SJCRH30 (cell line): ENCODE measurements around the gene VPS4B. TPM values are rescaled to one million over a fixed set of nuclear protein-coding genes. Genes with fewer than 3 reads are reported as not detected.
"Not testable (repeated sequence)": the region's sequence is repeated elsewhere in the genome, so short reads cannot be mapped to it uniquely, and the experiment has no call there.

Experiments used
- DNase-seq, 2 experiments: peaks; one replicate each; pipeline ENCODE4 v3.0.0-alpha.2; 2015 to 2020
- H3K27ac ChIP-seq: fragments of 250-450 bp; sonication (Bioruptor Pico); 2 replicates; pipeline ENCODE4 v1.5.1; 2020; ENCODE audit warnings: mild to moderate bottlenecking, moderate library complexity
- H3K27me3 ChIP-seq: fragments of 250-450 bp; sonication (Bioruptor Pico); 2 replicates; pipeline ENCODE4 v1.5.1; 2020; ENCODE audit warnings: mild to moderate bottlenecking, moderate library complexity
- H3K36me3 ChIP-seq: fragments of 250-450 bp; sonication (Bioruptor Pico); 2 replicates; pipeline ENCODE4 v1.5.1; 2020; ENCODE audit warnings: mild to moderate bottlenecking, moderate library complexity
- H3K4me1 ChIP-seq: fragments of 250-450 bp; sonication (Bioruptor Pico); 2 replicates; pipeline ENCODE4 v1.5.1; 2020; ENCODE audit warnings: mild to moderate bottlenecking, moderate library complexity
- H3K4me3 ChIP-seq: fragments of 250-450 bp; sonication (Bioruptor Pico); 2 replicates; pipeline ENCODE4 v1.5.1; 2020; ENCODE audit warnings: mild to moderate bottlenecking, moderate library complexity
- H3K9me3 ChIP-seq: fragments of 250-450 bp; sonication (Bioruptor Pico); replicated peaks from 2 replicates; pipeline ENCODE4 v1.5.1; 2020; ENCODE audit warnings: mild to moderate bottlenecking, moderate library complexity
- total RNA-seq: library from RNA; depleted of rRNA; stranded (reverse); fragments of >200 nt; shearing (Covaris generic); gene quantifications from 2 replicates; pipeline ENCODE4 v1.2.3, GENCODE V29; 2014

Gene VPS4B
- total RNA-seq, 1 experiment from 2014 or later: 21.9 TPM

GRCh38 chr18:63367053-63367953, 55.0 kb downstream of the VPS4B start, which contains the start of gene KDSR:
Gene KDSR, minus strand, starts transcription at chr18:63367206. Its CDS starts 88 bp downstream, at chr18:63367118.
- H3K4me3 ChIP-seq: peak within 1 kb of the TSS; percentile 93
- peak; percentile 93 to 94 for DNase-seq
- no peaks in the 10 kb centered on the region for H3K9me3 ChIP-seq
- no peaks in the 10 kb centered on the region for H3K4me1 ChIP-seq
- H3K27me3 ChIP-seq: no peaks in the 10 kb centered on the region
- peak within 1 kb of the TSS; percentile 87 for H3K27ac ChIP-seq
- H3K36me3 ChIP-seq: no peaks in the 10 kb centered on the region

DNA sequence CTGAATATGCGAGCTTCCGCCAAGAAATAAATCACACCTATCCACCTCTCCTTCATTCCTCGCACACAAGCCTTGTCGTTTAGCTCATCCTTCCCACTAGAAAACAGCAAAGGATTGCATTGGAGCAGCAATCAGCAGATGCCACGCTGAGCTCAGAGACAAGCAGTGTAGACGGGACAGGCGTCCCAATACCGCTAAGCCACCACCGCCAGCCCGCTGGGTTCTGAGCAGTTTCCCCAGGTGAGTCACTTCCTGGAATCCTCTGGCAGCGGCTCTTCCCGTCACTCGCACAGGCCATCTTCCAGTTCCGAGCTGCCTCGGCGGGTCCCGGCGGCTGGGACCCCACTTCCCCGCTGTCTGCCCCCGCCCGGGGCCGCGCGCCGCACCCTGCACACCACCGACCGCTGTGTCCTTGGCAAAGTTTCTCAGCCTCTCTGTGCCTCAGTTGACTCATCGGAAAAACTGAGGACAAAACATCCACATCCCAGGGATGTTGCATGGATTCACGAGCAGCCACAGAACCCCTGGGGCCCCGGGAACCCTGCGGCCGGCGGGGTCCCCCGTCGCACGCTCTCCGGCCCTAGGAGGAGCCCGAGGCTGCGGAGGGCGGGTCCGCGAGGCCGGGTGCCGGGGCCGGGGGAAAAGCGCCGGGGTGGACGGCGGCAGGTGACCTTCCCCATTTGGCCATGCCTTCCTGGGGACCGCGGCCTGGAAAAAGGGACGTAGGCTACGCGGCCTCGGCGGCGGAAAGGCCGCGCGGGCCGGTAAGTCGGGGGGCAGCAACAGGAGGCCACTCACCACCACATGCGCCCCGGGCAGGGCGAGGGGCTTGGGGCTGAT, 55.8 kb downstream of the VPS4B start:
- Histone ChIP-seq H3K27ac (peak overlapping the region; percentile 87), H3K4me1 (no peaks in the 10 kb centered on the region), H3K36me3 (no peaks in the 10 kb centered on the region), H3K27me3 (no peaks in the 10 kb centered on the region), H3K9me3 (no peaks in the 10 kb centered on the region), H3K4me3 (peak overlapping the region; percentile 93)
- DNase-seq: peak; percentile 18 to 28

- no peak for DNase-seq
- Histone ChIP-seq H3K36me3 (no peaks in the 10 kb centered on the region), H3K4me1 (no peaks in the 10 kb centered on the region), H3K4me3 (peak overlapping the region; percentile 93), H3K27me3 (no peaks in the 10 kb centered on the region), H3K27ac (no peak overlapping the region), H3K9me3 (no peaks in the 10 kb centered on the region)
These were observed 56.4 kb downstream of the VPS4B start for GRCh38 chr18:63365876-63366212.

DNA sequence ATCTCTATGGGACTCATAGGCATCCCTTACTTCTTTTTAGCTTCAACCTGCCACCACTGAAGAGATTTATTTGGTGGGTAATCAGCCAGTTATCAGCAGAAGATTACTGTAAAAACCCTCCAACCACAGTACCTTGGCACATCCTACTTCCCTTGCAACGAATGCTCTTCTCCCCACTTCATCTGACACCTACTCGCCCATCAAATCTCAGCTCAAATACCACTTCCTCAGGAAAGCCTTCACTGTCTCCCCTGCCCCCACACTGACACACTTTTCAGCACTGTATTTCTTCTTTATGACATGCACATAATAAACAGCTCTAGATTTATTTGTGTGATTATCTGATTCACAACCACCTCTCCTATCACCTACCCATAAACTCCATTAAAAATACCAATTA, 58.3 kb downstream of the VPS4B start:
- no peaks in the 10 kb centered on the region for H3K27me3 ChIP-seq
- H3K36me3 ChIP-seq: peaks cover 3% of the 10 kb centered on the region; the same call in 1 of the 2 replicates
- no peaks in the 10 kb centered on the region for H3K9me3 ChIP-seq
- no peak overlapping the region for H3K4me3 ChIP-seq
- no peaks in the 10 kb centered on the region for H3K4me1 ChIP-seq
- no peak for DNase-seq
- H3K27ac ChIP-seq: no peak overlapping the region

- H3K9me3 ChIP-seq, H3K36me3 ChIP-seq, H3K4me3 ChIP-seq, DNase-seq, H3K27me3 ChIP-seq, H3K27ac ChIP-seq, H3K4me1 ChIP-seq: not testable (repeated sequence)
These were observed 58.9 kb downstream of the VPS4B start for GRCh38 chr18:63363420-63363819.

DNA sequence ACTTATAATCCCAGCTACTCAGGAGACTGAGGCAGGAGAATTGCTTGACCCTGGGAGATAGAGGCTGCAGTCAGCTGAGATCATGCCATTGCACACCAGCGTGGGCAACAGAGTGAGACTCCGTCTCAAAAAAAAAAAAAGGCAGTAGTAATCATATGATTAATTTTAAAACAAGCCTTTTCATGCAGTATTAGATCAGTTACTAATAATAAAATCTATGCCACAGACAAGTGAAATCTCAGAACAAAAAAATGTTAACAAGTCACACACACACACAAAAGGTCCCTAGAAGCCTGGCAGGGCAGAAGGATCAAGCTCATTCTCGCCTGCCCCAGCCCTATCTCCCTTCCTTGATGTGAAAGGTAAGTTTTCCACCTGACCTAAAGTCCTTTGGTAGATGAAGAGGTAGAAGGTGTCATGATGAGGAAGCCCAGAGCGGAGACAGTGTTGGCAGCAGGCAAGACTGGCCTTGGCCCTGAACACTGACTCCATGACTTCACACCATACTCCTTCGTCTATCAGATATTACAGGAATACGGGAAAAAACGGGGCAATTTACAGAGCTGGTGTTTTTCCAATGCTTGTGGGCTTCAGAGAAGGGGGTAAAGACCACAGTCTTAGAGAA, 65.9 kb downstream of the VPS4B start:
- H3K27ac ChIP-seq: no peak overlapping the region
- H3K36me3 ChIP-seq: peaks cover 12% of the 10 kb centered on the region
- H3K4me3 ChIP-seq: no peak overlapping the region
- H3K9me3 ChIP-seq: no peaks in the 10 kb centered on the region
- no peaks in the 10 kb centered on the region for H3K27me3 ChIP-seq
- H3K4me1 ChIP-seq: no peaks in the 10 kb centered on the region
- no peak for DNase-seq

DNA sequence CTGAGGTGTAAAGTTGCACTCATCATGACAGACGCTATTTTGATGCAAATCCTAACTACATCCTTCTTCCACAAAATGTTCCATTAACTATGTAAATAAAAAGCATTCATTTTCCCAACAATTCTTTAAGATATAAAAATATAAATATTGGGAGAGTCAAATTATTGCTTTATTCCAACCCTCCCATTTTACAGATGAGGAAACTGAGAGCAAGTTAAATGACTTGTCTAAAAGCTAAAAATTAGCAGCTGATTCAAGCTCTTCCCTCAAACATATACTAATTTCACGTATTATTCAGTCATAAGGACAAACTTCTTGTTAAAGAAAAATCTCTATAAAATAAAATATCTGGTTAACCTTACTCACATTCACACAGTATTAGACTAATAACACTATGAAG, 72.0 kb downstream of the VPS4B start:
- no peaks in the 10 kb centered on the region for H3K27me3 ChIP-seq
- H3K4me3 ChIP-seq: no peak overlapping the region
- peaks cover 17% of the 10 kb centered on the region; the same call in 1 of the 2 replicates for H3K36me3 ChIP-seq
- no peaks in the 10 kb centered on the region for H3K4me1 ChIP-seq
- no peak overlapping the region for H3K27ac ChIP-seq
- H3K9me3 ChIP-seq: no peaks in the 10 kb centered on the region
- no peak for DNase-seq

- H3K27ac ChIP-seq: no peak overlapping the region
- no peak overlapping the region for H3K4me3 ChIP-seq
- H3K36me3 ChIP-seq: peaks cover 11% of the 10 kb centered on the region; the same call in 1 of the 2 replicates
- H3K4me1 ChIP-seq: no peaks in the 10 kb centered on the region
- no peaks in the 10 kb centered on the region for H3K27me3 ChIP-seq
- DNase-seq: no peak
- no peaks in the 10 kb centered on the region for H3K9me3 ChIP-seq
These were observed 73.7 kb downstream of the VPS4B start for GRCh38 chr18:63348508-63349136.

DNA sequence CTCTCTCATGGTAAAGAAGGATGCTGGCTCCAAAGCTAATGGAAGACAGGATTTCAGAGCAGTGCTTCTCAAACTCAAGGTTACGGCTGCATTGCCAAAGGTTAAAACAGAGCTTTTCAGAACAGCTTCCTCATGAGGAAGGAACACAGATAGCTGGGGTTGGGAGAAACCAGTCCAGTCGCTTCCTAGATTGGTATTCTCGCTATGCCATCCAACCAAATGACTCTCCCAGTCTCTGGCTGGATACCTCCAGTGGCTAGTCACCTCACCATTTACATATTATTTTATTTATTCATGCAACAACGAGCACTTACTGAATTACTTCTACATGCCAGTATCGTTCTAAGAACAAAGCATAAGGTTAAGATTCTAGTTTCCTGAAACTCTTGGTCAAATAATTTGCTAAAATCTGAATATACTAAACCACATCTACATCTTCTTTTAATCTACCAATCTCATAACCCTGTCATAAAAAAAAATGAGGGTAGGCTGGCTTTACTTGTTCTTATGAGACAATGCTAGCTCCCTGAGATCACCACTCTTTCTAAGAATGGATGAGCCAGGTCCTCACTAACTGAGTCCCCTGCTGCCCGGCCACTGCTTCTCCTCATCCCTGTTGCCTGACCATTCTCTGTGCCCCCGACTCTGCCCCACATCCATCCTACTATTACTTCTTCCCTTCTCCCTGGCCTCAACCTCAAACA, 75.6 kb downstream of the VPS4B start:
- H3K9me3 ChIP-seq: no peaks in the 10 kb centered on the region
- H3K4me1 ChIP-seq: no peaks in the 10 kb centered on the region
- no peak for DNase-seq
- no peaks in the 10 kb centered on the region for H3K27me3 ChIP-seq
- H3K4me3 ChIP-seq: no peak overlapping the region
- no peak overlapping the region for H3K27ac ChIP-seq
- H3K36me3 ChIP-seq: peaks cover 11% of the 10 kb centered on the region

- Histone ChIP-seq H3K4me3 (no peak overlapping the region), H3K36me3 (peaks cover 8% of the 10 kb centered on the region), H3K9me3 (no peaks in the 10 kb centered on the region), H3K4me1 (no peaks in the 10 kb centered on the region), H3K27ac (no peak overlapping the region), H3K27me3 (no peaks in the 10 kb centered on the region)
- no peak for DNase-seq
These were observed 76.2 kb downstream of the VPS4B start for GRCh38 chr18:63346031-63346430.

DNA sequence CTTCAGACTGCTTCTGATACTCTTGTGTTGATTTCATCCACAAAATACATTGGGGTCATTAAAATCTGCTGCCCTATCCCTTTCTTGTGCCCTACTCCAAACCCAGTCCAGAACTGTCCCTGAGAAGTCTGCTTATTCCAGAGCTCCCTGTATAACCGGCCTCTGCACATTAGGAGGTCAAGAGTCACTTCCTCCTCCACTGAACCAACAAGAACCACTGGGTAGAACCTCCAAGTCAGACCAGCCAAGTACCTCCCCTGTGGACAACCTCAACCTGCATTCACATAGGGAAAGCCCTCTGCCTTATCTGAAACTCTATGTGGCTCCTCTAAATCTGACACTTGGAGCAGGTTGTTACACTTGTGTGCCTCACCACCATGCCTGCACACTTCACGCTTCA, 77.4 kb downstream of the VPS4B start:
- no peak for DNase-seq
- H3K4me1 ChIP-seq: no peaks in the 10 kb centered on the region
- no peak overlapping the region for H3K27ac ChIP-seq
- H3K4me3 ChIP-seq: no peak overlapping the region
- H3K36me3 ChIP-seq: peaks cover 5% of the 10 kb centered on the region
- no peaks in the 10 kb centered on the region for H3K27me3 ChIP-seq
- no peaks in the 10 kb centered on the region for H3K9me3 ChIP-seq

GRCh38 chr18:63344263-63344662, 78.0 kb downstream of the VPS4B start:
- peaks cover 9% of the 10 kb centered on the region for H3K36me3 ChIP-seq
- no peaks in the 10 kb centered on the region for H3K4me1 ChIP-seq
- H3K4me3 ChIP-seq: no peak overlapping the region
- no peaks in the 10 kb centered on the region for H3K27me3 ChIP-seq
- no peak overlapping the region for H3K27ac ChIP-seq
- H3K9me3 ChIP-seq: no peaks in the 10 kb centered on the region
- DNase-seq: no peak

GRCh38 chr18:63342206-63342605, 80.1 kb downstream of the VPS4B start:
- Histone ChIP-seq H3K4me1 (no peaks in the 10 kb centered on the region), H3K4me3 (no peak overlapping the region), H3K27me3 (no peaks in the 10 kb centered on the region), H3K27ac (no peak overlapping the region), H3K9me3 (no peaks in the 10 kb centered on the region), H3K36me3 (peaks cover 9% of the 10 kb centered on the region)
- DNase-seq: no peak

DNA sequence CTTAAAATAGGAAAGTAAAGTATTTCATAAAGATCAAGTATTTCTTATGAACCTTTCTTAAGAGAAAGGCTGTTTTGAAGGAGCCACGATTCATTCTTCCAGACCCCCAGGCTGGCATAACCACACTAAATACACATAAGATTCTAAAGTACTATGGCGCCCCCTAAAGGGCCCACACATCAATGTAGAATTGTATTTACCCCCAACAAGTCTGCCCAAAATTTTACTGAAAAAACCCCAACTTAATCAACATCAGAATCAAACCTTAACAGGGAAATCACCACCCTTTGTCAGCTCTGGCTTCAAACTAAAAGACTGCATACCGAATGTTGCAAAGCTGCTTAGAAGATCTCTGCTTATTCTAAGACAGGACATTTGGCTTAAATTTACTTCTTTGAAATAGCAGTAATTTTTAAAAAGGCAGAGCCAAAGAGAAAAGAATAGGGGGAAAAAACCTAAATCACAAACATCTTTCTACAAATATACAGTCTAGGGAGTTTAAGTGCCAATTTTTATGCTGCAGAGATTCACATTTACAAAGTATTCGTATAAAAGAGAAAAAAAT, 82.3 kb downstream of the VPS4B start:
- no peak overlapping the region for H3K27ac ChIP-seq
- peaks cover 9% of the 10 kb centered on the region for H3K36me3 ChIP-seq
- H3K4me1 ChIP-seq: no peaks in the 10 kb centered on the region
- no peaks in the 10 kb centered on the region for H3K9me3 ChIP-seq
- peak; percentile 32 to 62 for DNase-seq
- H3K4me3 ChIP-seq: no peak overlapping the region
- H3K27me3 ChIP-seq: no peaks in the 10 kb centered on the region
